Adipocyte (in vitro differentiated cells): Measurements from ENCODE around the gene HMGXB3.

Experiments
- DNase-seq: peaks from one replicate; pipeline ENCODE4 v3.0.0-alpha.2; 2015; ENCODE audit warnings: low read depth
- H3K27me3 ChIP-seq: replicated peaks from 2 replicates; pipeline ENCODE4 v1.7.0; 2013; ENCODE audit warnings: mild to moderate bottlenecking, low read length, moderate library complexity; ENCODE audit not compliant: control insufficient read depth, insufficient read depth
- H3K36me3 ChIP-seq: 2 replicates; pipeline ENCODE4 v1.7.0; 2013; ENCODE audit warnings: low read length, mild to moderate bottlenecking, moderate library complexity; ENCODE audit not compliant: control insufficient read depth, insufficient read depth, severe bottlenecking
- H3K4me1 ChIP-seq: 2 replicates; pipeline ENCODE4 v1.7.0; 2013; ENCODE audit warnings: mild to moderate bottlenecking, low read length, moderate library complexity; ENCODE audit not compliant: control insufficient read depth, insufficient read depth
- H3K4me3 ChIP-seq: 2 replicates; pipeline ENCODE4 v1.7.0; 2013; ENCODE audit warnings: mild to moderate bottlenecking, low read length, moderate library complexity
- H3K9ac ChIP-seq: 2 replicates; pipeline ENCODE4 v1.7.0; 2013; ENCODE audit warnings: mild to moderate bottlenecking, low read length, moderate library complexity
- H3K9me3 ChIP-seq: 2 replicates; pipeline ENCODE4 v1.7.0; 2013; ENCODE audit warnings: mild to moderate bottlenecking, low read length, moderate library complexity; ENCODE audit not compliant: control insufficient read depth

Gene HMGXB3

GRCh38 chr5:150073086-150073625 lies 72.6 kb downstream of the HMGXB3 start:
- H3K4me1 ChIP-seq = no peaks in the 10 kb centered on the region
- no peaks in the 10 kb centered on the region for H3K27me3 ChIP-seq
- H3K9ac ChIP-seq = no peak overlapping the region
- no peaks in the 10 kb centered on the region for H3K36me3 ChIP-seq
- peaks cover 9% of the 10 kb centered on the region for H3K9me3 ChIP-seq
- DNase-seq = no peak
- no peak overlapping the region for H3K4me3 ChIP-seq

- no peak overlapping the region for H3K4me3 ChIP-seq
- no peaks in the 10 kb centered on the region for H3K36me3 ChIP-seq
- no peaks in the 10 kb centered on the region for H3K27me3 ChIP-seq
- no peak overlapping the region for H3K9ac ChIP-seq
- no peaks in the 10 kb centered on the region for H3K4me1 ChIP-seq
- DNase-seq = no peak
- peaks cover 9% of the 10 kb centered on the region for H3K9me3 ChIP-seq
These were observed 73.1 kb downstream of the HMGXB3 start for GRCh38 chr5:150073677-150074076.

- no peak overlapping the region for H3K9ac ChIP-seq
- no peak overlapping the region for H3K4me3 ChIP-seq
- H3K9me3 ChIP-seq = peaks cover 9% of the 10 kb centered on the region
- no peaks in the 10 kb centered on the region for H3K4me1 ChIP-seq
- no peak for DNase-seq
- H3K36me3 ChIP-seq = no peaks in the 10 kb centered on the region
- H3K27me3 ChIP-seq = no peaks in the 10 kb centered on the region
These were observed 74.7 kb downstream of the HMGXB3 start for GRCh38 chr5:150075233-150075632.

- Histone ChIP-seq H3K27me3 (no peaks in the 10 kb centered on the region), H3K4me3 (no peak overlapping the region), H3K9ac (no peak overlapping the region), H3K9me3 (peaks cover 9% of the 10 kb centered on the region), H3K4me1 (no peaks in the 10 kb centered on the region), H3K36me3 (no peaks in the 10 kb centered on the region)
- no peak for DNase-seq
These were observed 75.3 kb downstream of the HMGXB3 start for GRCh38 chr5:150075806-150076205.

GRCh38 chr5:150077060-150077459 lies 76.5 kb downstream of the HMGXB3 start:
- no peak overlapping the region for H3K9ac ChIP-seq
- no peak for DNase-seq
- H3K27me3 ChIP-seq = peaks cover 3% of the 10 kb centered on the region
- no peaks in the 10 kb centered on the region for H3K4me1 ChIP-seq
- peaks cover 9% of the 10 kb centered on the region for H3K9me3 ChIP-seq
- H3K36me3 ChIP-seq = no peaks in the 10 kb centered on the region
- no peak overlapping the region for H3K4me3 ChIP-seq

- Histone ChIP-seq H3K9ac (no peak overlapping the region), H3K4me3 (no peak overlapping the region), H3K27me3 (peaks cover 6% of the 10 kb centered on the region), H3K4me1 (no peaks in the 10 kb centered on the region), H3K9me3 (peaks cover 5% of the 10 kb centered on the region), H3K36me3 (no peaks in the 10 kb centered on the region)
- no peak for DNase-seq
These were observed 77.7 kb downstream of the HMGXB3 start for GRCh38 chr5:150077996-150078801.

GRCh38 chr5:150078802-150079689 lies 78.5 kb downstream of the HMGXB3 start:
- H3K36me3 ChIP-seq = no peaks in the 10 kb centered on the region
- no peak for DNase-seq
- H3K9me3 ChIP-seq = no peaks in the 10 kb centered on the region
- H3K4me3 ChIP-seq = no peak overlapping the region
- no peak overlapping the region for H3K9ac ChIP-seq
- H3K27me3 ChIP-seq = peaks cover 6% of the 10 kb centered on the region
- no peaks in the 10 kb centered on the region for H3K4me1 ChIP-seq

- H3K4me3 ChIP-seq = no peak overlapping the region
- no peak for DNase-seq
- no peak overlapping the region for H3K9ac ChIP-seq
- no peaks in the 10 kb centered on the region for H3K9me3 ChIP-seq
- H3K27me3 ChIP-seq = peaks cover 6% of the 10 kb centered on the region
- H3K36me3 ChIP-seq = no peaks in the 10 kb centered on the region
- H3K4me1 ChIP-seq = no peaks in the 10 kb centered on the region
These were observed 79.4 kb downstream of the HMGXB3 start for GRCh38 chr5:150079909-150080461.

- no peak for DNase-seq
- peaks cover 12% of the 10 kb centered on the region for H3K27me3 ChIP-seq
- no peaks in the 10 kb centered on the region for H3K9me3 ChIP-seq
- no peaks in the 10 kb centered on the region for H3K4me1 ChIP-seq
- H3K36me3 ChIP-seq = no peaks in the 10 kb centered on the region
- no peak overlapping the region for H3K9ac ChIP-seq
- H3K4me3 ChIP-seq = no peak overlapping the region
These were observed 80.3 kb downstream of the HMGXB3 start for GRCh38 chr5:150080696-150081435.

- Histone ChIP-seq H3K9me3 (no peaks in the 10 kb centered on the region), H3K36me3 (no peaks in the 10 kb centered on the region), H3K27me3 (peaks cover 16% of the 10 kb centered on the region), H3K9ac (no peak overlapping the region), H3K4me1 (no peaks in the 10 kb centered on the region), H3K4me3 (no peak overlapping the region)
- DNase-seq = no peak
These were observed 81.2 kb downstream of the HMGXB3 start for GRCh38 chr5:150081541-150082283.
